Measurements from ENCODE around the gene PLD3.
A peak's percentile ranks its signal among the peaks of the same experiment; 100 is the strongest.
"Not testable (repeated sequence)": the region's sequence is repeated elsewhere in the genome, so short reads cannot be mapped to it uniquely, and the experiment has no call there.

PLD3 gene

DNA sequence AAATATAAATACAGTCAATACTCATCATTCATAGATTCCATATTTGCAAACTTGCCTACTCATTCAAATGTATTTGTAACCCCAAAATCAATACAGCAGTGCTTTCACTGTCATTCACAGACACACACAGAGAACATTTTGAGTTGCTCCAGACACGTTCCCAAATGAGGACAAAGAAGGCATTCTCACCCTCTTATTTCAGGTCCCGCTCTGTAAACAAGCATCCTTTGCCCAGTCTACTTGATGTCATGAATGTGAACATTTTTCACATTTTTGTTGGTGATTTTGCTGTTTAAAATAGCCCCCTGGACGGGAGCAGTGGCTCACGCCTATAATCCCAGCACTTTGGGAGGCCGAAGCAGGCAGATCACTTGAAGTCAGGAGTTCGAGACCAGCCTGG, 15.8 kb upstream of the PLD3 start:
- no peak for DNase-seq (ENCODE audit: low read depth, low spot score)

DNA sequence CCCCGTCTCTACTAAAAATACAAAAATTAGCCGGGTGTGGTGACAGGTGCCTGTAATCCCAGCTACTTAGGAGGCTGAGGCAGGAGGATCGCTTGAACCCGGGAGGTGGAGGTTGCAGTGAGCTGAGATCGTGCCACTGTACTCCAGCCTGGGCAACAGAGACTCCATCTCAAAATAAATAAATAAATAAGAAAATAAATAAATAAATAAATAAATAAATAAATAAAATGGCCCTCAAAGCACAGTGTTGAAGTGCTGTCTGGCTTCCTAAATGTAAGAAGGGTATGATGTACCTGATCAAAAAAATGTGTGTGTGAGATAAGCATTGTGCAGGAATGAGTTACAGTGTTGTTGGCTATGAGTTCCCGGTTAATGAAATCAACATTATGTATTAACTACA, 15.4 kb upstream of the PLD3 start:
- DNase-seq (ENCODE audit: low read depth, low spot score) = not testable (repeated sequence)

DNA sequence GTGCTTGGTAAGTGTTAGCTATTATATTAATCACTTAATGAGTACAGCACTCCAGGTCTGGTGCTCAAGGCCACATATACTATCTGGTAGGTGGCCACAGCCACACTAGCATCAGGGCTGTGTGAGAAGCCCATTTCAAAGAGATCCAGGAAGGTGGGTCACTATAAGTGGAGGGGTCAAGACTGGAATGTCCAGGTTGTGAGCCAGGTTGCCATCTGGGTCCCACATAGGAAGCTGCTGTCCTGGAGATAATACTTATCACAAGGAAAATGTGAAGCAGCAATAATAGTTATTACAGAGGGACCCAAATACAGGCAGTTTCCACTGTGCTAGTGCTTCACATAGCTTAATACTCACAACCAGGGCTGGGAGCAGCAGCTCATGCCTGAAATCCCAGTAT, 13.4 kb upstream of the PLD3 start:
- DNase-seq (ENCODE audit: low read depth, low spot score) = no peak

DNA sequence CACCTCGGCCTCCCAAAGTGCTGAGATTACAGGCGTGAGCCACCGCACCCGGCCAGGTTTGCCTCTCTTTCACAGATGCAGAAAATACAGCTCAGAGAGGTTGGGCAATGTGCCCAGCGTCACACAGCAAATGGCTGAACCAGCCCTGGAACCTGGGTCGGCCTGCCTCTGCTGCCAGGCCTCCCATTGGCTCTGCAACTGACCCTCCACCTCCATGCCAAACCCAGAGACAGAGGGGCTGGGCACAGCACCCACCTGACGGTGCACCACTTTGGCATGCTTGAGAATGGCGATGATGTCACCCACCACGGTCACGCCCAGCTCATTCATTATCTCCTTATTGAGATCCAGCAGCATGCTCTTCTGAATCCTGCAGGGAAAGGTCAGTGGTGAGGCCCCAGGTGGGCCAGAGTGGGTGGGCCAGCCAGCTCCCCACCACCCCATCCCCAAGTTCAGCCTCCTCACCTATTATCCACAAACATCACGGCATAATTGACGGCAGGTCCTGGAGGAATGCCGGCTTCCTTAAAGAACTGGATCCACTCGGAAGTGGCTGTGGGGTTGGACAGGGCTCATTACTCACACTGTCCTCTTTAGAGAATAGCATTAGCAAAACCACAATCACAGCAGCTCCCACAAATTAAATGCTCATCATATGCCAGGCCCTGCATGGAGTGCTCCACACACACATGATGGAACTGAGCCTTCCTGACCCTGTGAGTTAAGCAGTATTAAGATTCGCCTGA, 12.5 kb upstream of the PLD3 start:
- no peak for DNase-seq (ENCODE audit: low read depth, low spot score)

DNA sequence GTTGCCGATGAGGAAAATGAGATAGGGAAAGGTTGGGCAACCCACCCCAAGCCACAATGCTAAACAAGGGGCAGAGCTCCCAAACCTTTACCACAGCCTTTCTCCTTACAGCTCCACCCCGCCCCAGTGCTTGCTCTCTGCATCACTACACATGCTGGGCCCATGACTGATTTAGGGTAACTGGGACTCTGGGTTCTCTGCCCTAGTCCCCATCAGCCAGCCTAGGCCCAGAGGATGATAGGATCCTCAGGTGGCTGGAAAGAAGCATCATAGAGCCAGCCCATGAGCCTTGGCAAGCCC, 11.9 kb upstream of the PLD3 start:
- no peak for DNase-seq (ENCODE audit: low read depth, low spot score)

DNA sequence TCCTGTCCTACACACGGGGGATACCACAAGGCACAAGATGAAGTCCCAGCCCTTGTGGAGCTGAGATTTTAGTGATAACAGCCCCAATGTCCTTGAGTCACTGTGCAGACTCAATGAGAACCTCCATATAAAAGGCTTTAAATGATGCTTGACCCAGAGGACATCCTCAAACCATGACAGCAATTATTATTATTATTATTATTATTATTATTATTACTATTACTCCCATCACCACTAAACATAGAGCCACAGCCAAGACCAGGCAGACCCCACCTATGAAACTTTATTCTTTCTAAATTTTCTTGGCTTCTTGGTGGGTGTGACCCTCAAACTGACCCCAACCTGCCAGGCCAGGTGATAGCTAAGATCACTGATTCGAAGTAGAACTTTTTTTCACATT, 11.4 kb upstream of the PLD3 start:
- DNase-seq (ENCODE audit: low read depth, low spot score) = no peak

DNA sequence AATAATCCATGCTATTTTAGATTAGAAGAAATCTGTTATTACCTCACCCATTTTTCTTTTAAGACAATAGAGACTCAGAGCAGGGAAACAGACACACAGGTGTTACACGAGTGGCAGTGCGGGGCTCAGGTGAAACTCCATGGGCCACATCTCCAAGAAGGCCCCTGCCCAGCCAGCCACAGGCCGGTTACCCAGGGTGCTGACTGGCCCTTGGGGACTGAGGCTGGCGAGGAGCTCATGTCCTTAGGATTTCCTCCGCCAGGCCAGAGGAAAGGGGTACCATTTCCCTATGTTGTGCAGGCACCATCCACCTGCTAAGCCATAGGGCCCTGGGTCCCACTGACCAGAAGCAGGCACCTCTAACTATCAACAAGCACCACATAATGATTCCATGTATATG, 10.9 kb upstream of the PLD3 start:
- no peak for DNase-seq (ENCODE audit: low read depth, low spot score)

DNA sequence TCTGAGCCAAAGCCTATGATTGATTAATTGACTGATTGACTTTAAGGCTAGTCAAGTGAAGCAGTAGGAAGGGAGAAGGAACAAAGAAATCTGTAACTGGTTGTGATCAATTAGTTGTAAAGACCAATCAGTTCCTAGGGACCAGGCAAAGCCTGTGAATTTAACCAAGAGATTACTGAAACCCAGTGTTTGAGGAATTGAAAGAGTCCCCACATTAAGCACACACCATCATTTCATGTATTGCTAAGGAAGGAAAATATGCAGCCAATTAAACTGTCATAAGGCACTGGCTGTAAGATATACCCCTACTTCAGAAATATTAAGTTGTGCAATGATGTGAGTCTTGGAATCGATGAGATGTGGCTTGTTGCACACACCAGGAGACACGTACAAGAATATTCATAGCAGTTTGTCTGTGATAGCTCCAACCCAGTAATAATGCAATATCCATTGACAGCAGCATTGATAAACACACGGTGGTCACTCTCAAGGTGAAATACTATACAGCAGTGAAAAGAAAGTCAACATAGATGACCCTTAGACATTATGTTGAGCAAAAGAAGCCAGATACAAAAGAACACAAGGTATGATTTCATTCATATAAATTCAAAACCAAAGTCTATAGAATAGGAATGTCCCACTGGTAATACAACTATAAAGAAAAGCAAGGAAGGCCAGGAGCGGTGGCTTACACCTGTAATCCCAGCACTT, 9.3 kb upstream of the PLD3 start:
- no peak for DNase-seq (ENCODE audit: low read depth, low spot score)

DNA sequence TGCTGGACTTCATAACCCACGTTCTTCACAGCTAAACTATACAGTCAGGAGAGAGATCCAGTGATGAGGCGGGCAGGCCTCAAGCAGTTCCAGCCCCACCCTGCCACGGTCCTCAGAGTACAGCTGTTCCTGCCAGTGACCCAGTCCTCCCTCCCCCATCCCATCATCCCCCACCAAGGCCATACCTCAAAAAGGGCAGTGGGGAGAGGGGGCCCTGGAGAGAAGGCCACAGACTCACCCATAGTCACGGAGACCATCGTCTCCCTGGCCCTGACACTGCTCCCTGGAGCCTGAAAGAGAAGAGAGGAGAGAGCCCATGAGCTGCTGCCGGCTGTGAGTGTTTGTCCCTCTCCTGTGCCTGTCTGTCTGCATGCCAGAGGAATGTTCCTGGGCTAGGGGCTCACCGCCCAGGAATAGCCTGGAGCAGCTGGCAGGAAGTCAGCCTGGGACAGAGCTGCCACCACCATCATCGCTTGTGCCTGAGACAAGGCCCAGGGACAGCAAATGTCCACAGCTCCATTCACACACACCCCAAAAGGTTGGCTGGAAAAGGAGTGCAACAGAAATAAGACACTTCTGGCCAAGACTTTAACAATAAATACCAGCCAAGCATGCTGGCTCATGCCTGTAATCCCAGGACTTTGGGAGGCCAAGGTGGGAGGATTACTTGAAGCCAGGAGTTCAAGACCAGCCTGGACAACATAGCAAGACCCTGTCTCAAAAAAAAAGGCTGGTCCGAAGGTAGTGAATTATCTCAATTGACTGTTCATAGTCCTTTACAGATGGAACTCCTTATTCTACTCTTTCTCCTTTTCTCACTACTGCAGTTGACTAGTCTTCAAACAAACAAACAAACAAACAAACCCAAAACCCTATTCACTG, 6.7 kb upstream of the PLD3 start:
- no peak for DNase-seq (ENCODE audit: low read depth, low spot score)

DNA sequence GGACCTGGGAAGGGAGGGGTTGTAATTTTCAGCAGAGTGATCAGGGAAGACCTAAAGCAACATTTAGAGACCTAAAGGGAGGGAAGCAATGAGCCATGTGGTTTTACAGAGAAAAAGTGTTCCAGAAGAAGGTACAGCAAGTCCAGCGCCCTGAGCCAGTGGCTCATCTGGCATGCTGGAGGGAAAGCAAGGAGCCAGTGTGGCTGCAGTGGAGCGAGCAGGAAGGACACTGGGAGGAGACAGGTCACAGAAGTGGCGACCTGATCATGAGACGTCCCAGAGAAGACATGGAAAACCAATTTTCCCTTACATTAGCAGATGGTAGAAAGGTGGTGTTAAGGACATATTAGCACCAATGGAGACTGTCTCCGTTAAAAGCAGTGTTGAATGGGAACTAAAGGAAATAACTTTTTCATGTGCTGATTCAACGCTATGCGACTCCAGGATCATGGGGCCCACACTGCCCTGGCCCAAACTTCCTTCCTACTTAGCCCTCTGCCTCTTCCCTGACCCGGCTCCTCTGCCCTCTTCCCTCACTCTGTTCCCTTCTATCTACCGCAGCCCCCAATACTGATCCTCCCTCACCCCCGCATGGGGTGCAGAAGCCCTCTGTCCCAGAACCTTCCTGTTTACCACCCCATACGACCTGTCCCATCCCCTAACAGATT, 5.7 kb upstream of the PLD3 start:
- no peak for DNase-seq (ENCODE audit: low read depth, low spot score)

DNA sequence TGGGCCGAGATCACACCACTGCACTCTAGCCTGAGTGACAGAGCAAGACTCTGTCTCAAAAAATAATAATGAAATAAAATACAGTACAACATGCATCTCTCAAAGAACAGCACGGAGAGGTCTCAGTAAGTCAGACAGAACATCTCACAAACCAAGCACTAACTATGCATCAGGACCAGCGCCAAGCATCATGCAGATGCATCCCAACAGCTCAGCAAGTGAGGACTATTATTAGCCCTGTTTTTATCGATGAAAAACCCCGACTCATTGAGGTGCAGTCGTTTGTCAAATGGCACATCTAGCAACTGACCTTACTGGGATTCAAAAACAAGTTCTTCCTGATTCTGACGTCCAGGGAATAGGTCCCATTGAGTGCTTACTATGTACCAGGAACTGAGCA, 4.1 kb upstream of the PLD3 start:
- no peak for DNase-seq (ENCODE audit: low read depth, low spot score)

DNA sequence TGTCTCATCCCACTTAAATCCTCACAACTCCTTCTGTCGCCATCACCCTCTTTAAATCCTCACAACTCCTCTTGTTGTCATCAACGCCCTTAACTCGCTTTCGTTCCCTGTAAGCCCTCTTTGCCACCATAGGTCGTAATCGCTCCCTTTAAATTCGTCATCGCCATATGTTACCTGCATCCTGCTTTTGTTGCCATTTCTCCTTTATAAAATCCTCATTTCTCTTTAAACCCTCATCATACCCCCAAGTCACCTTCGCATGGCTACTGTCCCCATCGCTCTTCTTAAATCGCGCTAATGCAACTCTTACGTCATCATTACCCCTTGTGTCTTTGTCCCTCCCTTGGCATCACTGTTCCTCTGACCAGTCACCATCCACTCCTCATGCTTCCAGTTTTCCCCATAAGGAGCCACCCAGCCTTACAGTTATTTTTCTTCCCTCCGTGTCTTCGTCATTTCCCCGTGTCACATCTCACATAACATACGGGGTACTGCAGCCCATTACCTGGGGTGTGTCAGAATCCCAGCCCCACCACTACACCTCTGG, 539 bp downstream of the PLD3 start:
- DNase-seq (ENCODE audit: low read depth, low spot score) = no peak

DNA sequence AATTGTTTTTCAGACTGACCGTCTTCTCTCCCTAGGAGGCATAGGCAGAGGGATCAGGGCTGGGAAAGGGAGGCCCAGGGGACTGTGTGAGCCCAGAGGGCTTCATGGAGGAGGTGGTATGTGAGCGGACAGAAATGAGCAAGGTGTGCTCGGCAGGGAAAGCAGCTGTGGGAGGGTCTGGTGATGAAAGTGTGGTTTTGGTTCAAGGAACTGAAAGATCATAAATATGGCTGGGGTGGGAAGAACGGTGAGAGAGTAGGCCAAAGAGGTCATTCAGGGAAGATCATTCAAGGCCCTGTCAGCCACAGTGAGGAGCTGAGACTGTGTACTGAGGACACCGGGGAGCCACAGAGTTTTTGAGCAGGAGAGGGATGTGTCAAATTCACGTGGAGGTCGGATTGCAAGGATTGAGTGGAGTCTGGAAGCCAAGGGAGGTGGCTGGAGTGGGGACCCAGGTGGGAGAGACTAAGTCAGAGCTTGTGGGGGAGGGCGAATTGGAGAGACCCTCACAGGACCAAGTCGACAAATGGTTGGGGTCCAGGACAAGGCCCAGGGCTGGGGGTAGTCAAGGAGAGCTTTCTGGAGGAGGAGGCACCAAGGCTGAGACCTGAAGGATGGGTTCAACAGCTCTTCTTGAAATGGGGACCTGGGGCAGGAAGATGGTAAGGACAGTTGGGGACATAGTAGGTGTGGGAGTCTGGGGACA, 7.6 kb downstream of the PLD3 start:
- no peak for DNase-seq (ENCODE audit: low read depth, low spot score)

DNA sequence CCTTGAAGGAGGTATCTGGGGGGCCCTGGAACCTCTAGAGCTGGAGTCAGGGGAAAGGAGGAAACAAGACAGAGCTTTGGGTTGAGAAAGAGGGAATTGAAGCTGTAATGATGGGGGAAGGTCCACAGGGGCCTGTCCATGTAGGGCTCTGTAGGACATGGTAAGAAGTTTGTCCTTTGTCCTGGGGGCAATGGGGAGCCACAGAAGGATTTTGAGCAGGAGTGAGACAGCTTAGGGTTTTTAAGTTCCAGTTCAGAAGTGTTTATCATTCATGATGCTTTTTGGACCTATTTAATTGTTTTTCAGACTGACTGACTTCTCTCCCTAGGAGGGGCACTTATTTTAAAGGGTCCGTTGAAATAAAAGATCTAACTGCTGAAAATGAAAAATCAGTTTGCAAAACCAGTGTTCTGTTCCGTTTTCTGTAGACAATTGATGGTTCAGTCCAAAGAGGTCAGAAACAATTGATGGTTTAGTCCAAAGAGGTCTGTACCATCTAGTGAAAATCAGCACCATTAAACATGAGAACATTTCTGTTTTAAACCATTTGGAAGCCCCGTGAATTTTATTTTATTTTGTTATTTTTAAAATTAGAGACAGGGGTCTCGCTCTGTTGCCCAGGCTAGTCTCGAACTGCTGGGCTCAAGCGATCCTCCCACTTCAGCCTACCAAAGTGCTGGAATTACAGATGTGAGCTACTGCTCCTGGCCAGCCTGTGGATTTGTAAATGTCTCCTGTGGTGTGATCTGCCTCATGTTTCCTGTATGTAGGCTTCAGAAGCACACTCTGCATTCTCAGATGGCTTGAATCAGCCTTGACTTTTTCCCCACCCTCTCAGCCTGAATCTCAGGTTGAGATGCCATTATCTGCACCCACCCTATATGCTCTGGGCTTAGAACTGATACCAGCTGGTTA, 8.4 kb downstream of the PLD3 start:
- DNase-seq (ENCODE audit: low read depth, low spot score) = peak; percentile 60

DNA sequence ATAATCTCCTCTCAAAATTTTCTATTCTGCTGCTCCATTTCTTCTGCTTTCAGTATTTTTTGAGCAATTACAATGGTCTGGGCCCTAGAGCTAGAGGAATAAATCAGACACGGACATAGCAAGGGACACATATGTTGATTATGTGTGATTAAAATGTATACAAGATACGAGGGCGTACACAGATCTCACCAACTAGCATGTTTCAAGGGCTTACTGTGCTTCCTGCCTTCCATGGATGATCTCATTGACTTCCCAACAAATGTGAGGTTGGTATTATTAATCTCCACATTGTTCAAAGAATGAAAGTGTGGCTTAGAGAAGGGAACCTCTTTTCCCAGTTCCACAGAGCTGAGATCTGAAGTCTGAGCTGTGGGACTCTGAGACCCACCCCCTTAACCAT, 9.1 kb downstream of the PLD3 start:
- no peak for DNase-seq (ENCODE audit: low read depth, low spot score)

DNA sequence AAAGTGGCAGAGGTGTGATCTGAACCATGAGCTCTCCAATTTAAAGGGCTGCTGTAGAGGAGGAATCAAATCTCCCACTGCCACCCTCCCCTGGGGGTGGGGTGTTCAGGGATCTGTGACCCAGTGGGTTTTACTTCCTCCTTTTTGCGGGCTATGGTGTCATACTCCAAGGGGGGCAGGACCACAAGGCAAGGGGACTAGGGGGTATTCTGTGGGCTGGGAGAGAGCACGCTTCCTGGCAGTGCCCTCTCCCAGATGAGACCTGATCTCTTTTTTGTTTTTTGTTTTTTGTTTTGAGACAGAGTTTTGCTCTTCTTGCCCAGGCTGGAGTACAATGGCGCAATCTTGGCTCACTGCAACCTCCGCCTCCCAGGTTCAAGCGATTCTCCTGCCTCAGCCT, 10.3 kb downstream of the PLD3 start:
- DNase-seq (ENCODE audit: low read depth, low spot score) = no peak

DNA sequence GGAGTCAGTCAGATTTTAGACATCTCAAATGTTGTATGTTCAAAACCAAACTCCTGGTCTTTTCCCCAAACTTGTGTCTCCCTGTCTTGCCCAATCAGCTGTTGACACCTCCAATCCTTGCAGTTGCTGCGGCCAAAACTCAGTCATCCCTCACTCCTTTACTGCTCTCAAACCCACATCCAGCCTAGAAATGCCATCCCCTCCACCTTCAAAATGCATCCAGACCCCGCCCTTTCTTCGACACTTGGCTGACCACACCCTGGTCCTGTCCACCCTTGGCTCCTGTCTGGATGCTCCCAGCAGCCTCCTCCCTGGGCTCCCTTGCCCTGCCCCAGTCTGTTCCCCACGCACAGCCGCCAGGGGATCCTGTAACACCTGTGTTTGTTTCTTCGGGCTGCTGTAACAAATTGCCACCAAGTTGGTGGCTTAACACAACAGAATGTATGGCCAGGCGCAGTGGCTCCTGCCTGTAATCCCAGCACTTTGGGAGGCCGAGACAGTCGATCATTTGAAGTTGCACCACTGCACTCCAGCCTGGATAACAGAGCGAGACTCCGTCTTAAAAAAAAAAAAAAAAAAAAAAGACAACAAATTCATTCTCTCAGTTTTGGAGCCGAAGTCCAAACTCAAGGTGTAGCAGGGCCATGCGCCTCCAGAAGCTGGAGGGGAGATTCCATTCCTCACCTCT, 11.7 kb downstream of the PLD3 start:
- no peak for DNase-seq (ENCODE audit: low read depth, low spot score)

DNA sequence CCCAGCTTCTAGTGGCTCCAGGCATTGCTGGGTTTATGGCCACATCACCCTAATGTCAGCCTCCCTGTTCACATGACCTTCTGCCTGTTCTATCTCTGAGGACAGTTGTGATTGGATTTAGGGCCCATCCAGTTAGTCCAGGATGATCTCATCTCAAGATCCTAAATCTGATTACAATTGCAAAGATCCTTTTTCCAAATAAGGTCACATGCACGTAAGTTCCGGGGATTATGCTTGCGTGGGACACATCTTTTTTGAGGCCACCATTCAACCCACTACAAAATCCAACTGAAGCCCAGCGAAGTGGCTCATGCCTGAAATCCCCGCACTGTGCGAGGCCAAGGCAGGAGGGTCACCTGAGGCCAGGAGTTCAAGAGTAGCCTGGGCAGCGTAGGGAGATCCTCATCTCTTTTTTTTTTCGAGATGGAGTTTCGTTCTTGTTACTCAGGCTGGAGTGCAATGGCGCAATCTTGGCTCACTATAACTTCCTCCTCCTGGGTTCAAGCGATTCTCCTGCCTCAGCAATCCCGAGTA, 12.3 kb downstream of the PLD3 start:
- DNase-seq (ENCODE audit: low read depth, low spot score) = no peak

DNA sequence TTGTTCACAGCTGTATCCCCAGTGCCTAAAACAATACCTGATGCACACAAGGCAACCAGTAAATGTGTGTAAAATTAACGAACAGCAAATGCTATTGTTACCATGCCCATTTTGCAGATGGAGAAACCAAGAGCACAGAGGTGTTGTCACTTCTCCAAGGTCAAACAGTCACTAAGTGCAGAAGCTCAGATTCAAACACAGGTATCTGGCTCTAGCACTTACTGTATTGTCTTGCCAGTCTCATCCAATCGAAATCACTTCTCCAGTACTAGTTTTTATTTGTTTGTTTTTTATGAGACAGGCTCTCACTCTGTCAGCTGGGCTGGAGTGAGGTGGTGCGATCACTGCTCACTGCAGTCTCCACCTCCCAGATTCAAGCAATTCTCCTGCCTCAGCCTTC, 13.7 kb downstream of the PLD3 start:
- no peak for DNase-seq (ENCODE audit: low read depth, low spot score)
